D721Med (cell line): Measurements from ENCODE around the gene GSTM5.
"Not testable (repeated sequence)": the region's sequence is repeated elsewhere in the genome, so short reads cannot be mapped to it uniquely, and the experiment has no call there.

Experiments used
- DNase-seq: peaks from one replicate; pipeline ENCODE4 v3.0.0; 2011; ENCODE audit warnings: low spot score; ENCODE audit not compliant: insufficient read length
- FAIRE-seq: peaks from 2 replicates; lab custom pipeline; 2011; peaks lifted over from hg19 to GRCh38; lab: Jason Lieb, UNC
- CTCF ChIP-seq: IDR thresholded peaks from 2 replicates; pipeline ENCODE4 v1.5.1; 2012; ENCODE audit warnings: mild to moderate bottlenecking, control low read depth; ENCODE audit not compliant: insufficient read depth; ENCODE audit errors: missing control alignments

The GSTM5 gene

GRCh38 chr1:109764561-109765482 is 52.8 kb downstream of the GSTM5 start:
- DNase-seq = no peak
- no peak for FAIRE-seq
- TF ChIP-seq CTCF = no peak

GRCh38 chr1:109765483-109765815 is 53.4 kb downstream of the GSTM5 start:
- TF ChIP-seq CTCF = no peak
- FAIRE-seq = no peak
- no peak for DNase-seq

- FAIRE-seq = no peak
- DNase-seq = no peak
- no peak for TF ChIP-seq CTCF
Observed at GRCh38 chr1:109765896-109766615, 54.0 kb downstream of the GSTM5 start.

GRCh38 chr1:109766991-109767636 is 55.1 kb downstream of the GSTM5 start:
- not testable (repeated sequence) for DNase-seq, FAIRE-seq
